ENCODE results near the gene TOMT.
A peak's percentile ranks its signal among the peaks of the same experiment; 100 is the strongest.

The TOMT gene

GRCh38 chr11:72119198-72119597 is 13.5 kb downstream of the TOMT start:
- Histone ChIP-seq H3K4me3 (replicated peaks; ENCODE audit: insufficient read depth, low read length) (no peak overlapping the region), H3K27me3 (ENCODE audit: insufficient read depth, poor library complexity, severe bottlenecking) (no peaks in the 10 kb centered on the region), H3K27ac (replicated peaks) (peak overlapping the region; percentile 84)
- TF ChIP-seq SPI1 (IDR thresholded peaks at IDR 0.05; ENCODE audit: borderline replicate concordance, low read depth) (no peak), REST (IDR thresholded peaks at IDR 0.05; ENCODE audit: insufficient replicate concordance, low read depth) (no peak), POLR2AphosphoS5 (IDR thresholded peaks at IDR 0.05; ENCODE audit: low read depth) (no peak), GABPA (IDR thresholded peaks at IDR 0.05; ENCODE audit: low read depth) (no peak)
- TF ChIP-seq, protein P1, sequence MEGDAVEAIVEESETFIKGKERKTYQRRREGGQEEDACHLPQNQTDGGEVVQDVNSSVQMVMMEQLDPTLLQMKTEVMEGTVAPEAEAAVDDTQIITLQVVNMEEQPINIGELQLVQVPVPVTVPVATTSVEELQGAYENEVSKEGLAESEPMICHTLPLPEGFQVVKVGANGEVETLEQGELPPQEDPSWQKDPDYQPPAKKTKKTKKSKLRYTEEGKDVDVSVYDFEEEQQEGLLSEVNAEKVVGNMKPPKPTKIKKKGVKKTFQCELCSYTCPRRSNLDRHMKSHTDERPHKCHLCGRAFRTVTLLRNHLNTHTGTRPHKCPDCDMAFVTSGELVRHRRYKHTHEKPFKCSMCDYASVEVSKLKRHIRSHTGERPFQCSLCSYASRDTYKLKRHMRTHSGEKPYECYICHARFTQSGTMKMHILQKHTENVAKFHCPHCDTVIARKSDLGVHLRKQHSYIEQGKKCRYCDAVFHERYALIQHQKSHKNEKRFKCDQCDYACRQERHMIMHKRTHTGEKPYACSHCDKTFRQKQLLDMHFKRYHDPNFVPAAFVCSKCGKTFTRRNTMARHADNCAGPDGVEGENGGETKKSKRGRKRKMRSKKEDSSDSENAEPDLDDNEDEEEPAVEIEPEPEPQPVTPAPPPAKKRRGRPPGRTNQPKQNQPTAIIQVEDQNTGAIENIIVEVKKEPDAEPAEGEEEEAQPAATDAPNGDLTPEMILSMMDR (IDR thresholded peaks at IDR 0.05; ENCODE audit: insufficient read depth, low read length), result no peak
- DNase-seq (ENCODE audit: low read depth in 1 of 2, low spot score in 1 of 2), result peak; percentile 83 to 84

DNA sequence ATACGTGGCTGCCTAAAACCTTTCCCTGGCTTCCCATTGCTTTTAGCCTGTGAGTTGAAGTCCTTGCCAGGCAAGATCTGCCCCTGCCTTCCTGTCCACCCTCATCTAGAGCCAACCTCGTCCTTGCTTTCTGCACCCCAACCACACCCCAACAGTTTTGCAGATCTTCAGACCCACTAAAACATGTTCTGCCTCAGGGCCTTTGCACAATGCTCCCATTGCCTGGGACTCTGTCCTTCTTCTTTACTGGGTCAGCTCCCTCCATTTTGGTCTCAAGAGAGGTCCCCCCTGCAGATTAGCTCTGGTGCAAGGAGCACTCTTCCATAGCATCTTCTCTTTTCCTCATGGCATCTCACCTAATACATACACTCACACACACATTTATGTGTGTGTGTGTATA is 15.2 kb downstream of the TOMT start:
- DNase-seq (ENCODE audit: low read depth in 1 of 2, low spot score in 1 of 2), result no peak

GRCh38 chr11:72122607-72123006 is 16.9 kb downstream of the TOMT start:
- DNase-seq (ENCODE audit: low read depth in 1 of 2, low spot score in 1 of 2), result no peak
- Histone ChIP-seq H3K27ac (replicated peaks) (no peak overlapping the region), H3K4me3 (replicated peaks; ENCODE audit: insufficient read depth, low read length) (no peak overlapping the region), H3K27me3 (ENCODE audit: insufficient read depth, poor library complexity, severe bottlenecking) (no peaks in the 10 kb centered on the region)
- TF ChIP-seq REST (IDR thresholded peaks at IDR 0.05; ENCODE audit: insufficient replicate concordance, low read depth) (no peak), POLR2AphosphoS5 (IDR thresholded peaks at IDR 0.05; ENCODE audit: low read depth) (no peak), SPI1 (IDR thresholded peaks at IDR 0.05; ENCODE audit: borderline replicate concordance, low read depth) (no peak), GABPA (IDR thresholded peaks at IDR 0.05; ENCODE audit: low read depth) (no peak)
- TF ChIP-seq, protein P1 (IDR thresholded peaks at IDR 0.05; ENCODE audit: insufficient read depth, low read length), result no peak

More for the DNA sequence above, 15.2 kb downstream of the TOMT start:
- TF ChIP-seq POLR2AphosphoS5 (IDR thresholded peaks at IDR 0.05; ENCODE audit: low read depth) (no peak), REST (IDR thresholded peaks at IDR 0.05; ENCODE audit: insufficient replicate concordance, low read depth) (no peak), SPI1 (IDR thresholded peaks at IDR 0.05; ENCODE audit: borderline replicate concordance, low read depth) (no peak), GABPA (IDR thresholded peaks at IDR 0.05; ENCODE audit: low read depth) (no peak)
- TF ChIP-seq, protein P1 (IDR thresholded peaks at IDR 0.05; ENCODE audit: insufficient read depth, low read length), result no peak
- Histone ChIP-seq H3K27ac (replicated peaks) (no peak overlapping the region), H3K4me3 (replicated peaks; ENCODE audit: insufficient read depth, low read length) (no peak overlapping the region), H3K27me3 (ENCODE audit: insufficient read depth, poor library complexity, severe bottlenecking) (no peaks in the 10 kb centered on the region)
